ENCODE results near the gene WDR11. TPM values are rescaled to one million over a fixed set of nuclear protein-coding genes. Genes with fewer than 3 reads are reported as not detected.

The WDR11 gene
- total RNA-seq = 10 to 100 TPM; 79.6 to 96.1 TPM
- 44.3 TPM for polyA plus RNA-seq (2013, experiment 1 of 2)
- polyA plus RNA-seq (2013, experiment 2 of 2) = 44.1 TPM
- long read RNA-seq, experiment 1, full-length matches to known transcripts = 10 of 27 reads
- long read RNA-seq, experiment 1, partial matches to known transcripts = 10 of 27 reads
- long read RNA-seq, experiment 1, other reads (novel, unspliced or antisense) = 7 of 27 reads
- long read RNA-seq, experiment 2, full-length matches to known transcripts = 61 of 137 reads
- long read RNA-seq, experiment 2, partial matches to known transcripts = 39 of 137 reads
- long read RNA-seq, experiment 2, other reads (novel, unspliced or antisense) = 37 of 137 reads
- long read RNA-seq, experiment 3, full-length matches to known transcripts = 245 of 343 reads
- long read RNA-seq, experiment 3, partial matches to known transcripts = 40 of 343 reads
- long read RNA-seq, experiment 3, other reads (novel, unspliced or antisense) = 58 of 343 reads
- long read RNA-seq, experiment 4, partial matches to known transcripts = 12 of 13 reads
- long read RNA-seq, experiment 4, other reads (novel, unspliced or antisense) = 0 of 13 reads

- Mint-ChIP-seq H3K27me3 (ENCODE audit: insufficient read depth) (no peaks in the 10 kb centered on the region), H3K4me1 (peaks cover 35% of the 10 kb centered on the region), H3K36me3 (ENCODE audit: low read depth) (peaks cover 34% of the 10 kb centered on the region), H3K9me3 (peaks cover 10% of the 10 kb centered on the region), H3K4me3 (peak within 1 kb of the TSS; percentile 86), H3K27ac (peak within 1 kb of the TSS; percentile 84)
- Histone ChIP-seq H3K36me3 (ENCODE audit: control insufficient read depth, insufficient read depth, low read length) (peaks cover 34% of the 10 kb centered on the region), H3K9ac (ENCODE audit: extremely low read depth, low read length, poor library complexity, severe bottlenecking) (peak within 1 kb of the TSS; percentile 72), H3K9me3 (ENCODE audit: control insufficient read depth, low read length) (peaks cover 22% of the 10 kb centered on the region), H3K4me1 (ENCODE audit: control insufficient read depth, insufficient read depth, low read length) (no peaks in the 10 kb centered on the region), H3K27me3 (ENCODE audit: control insufficient read depth, insufficient read depth, low read length, poor library complexity, severe bottlenecking) (no peaks in the 10 kb centered on the region), H3K27ac (ENCODE audit: low read depth, low read length) (peak within 1 kb of the TSS; percentile 25), H3K4me3 (ENCODE audit: low read length) (peak within 1 kb of the TSS; percentile 95)
- WGBS, 2 experiments (ENCODE audit: insufficient coverage in 1 of 2, insufficient read length in 1 of 2) = 6 to 9% methylated on average over 31 to 43 of the region's 45 CpGs
- DNase-seq = peak; percentile 97
- TF ChIP-seq CTCF (conservative IDR thresholded peaks at IDR 0.05) = peak; percentile 9
Observed at GRCh38 chr10:120850911-120851865, at the start of gene WDR11. Gene WDR11, plus strand, starts transcription at chr10:120851362. Its CDS starts 59 bp downstream, at chr10:120851421.

- H3K27me3 ChIP-seq (ENCODE audit: control insufficient read depth, insufficient read depth, low read length, poor library complexity, severe bottlenecking) = no peaks in the 10 kb centered on the region
- Mint-ChIP-seq H3K27me3 (ENCODE audit: insufficient read depth) (no peaks in the 10 kb centered on the region), H3K27ac (peak overlapping the region; percentile 69), H3K9me3 (peaks cover 8% of the 10 kb centered on the region), H3K36me3 (ENCODE audit: low read depth) (peaks cover 6% of the 10 kb centered on the region), H3K4me3 (no peak overlapping the region), H3K4me1 (peaks cover 52% of the 10 kb centered on the region)
- H3K9ac ChIP-seq (ENCODE audit: extremely low read depth, low read length, poor library complexity, severe bottlenecking) = no peak overlapping the region
- no peak overlapping the region for H3K4me3 ChIP-seq (ENCODE audit: low read length)
- no peaks in the 10 kb centered on the region for H3K36me3 ChIP-seq (ENCODE audit: control insufficient read depth, insufficient read depth, low read length)
- no peak for TF ChIP-seq CTCF (conservative IDR thresholded peaks at IDR 0.05)
- WGBS, 2 experiments (ENCODE audit: insufficient coverage in 1 of 2, insufficient read length in 1 of 2) = 88 to 100% methylated on average over 1 to 3 of the region's 3 CpGs
- H3K4me1 ChIP-seq (ENCODE audit: control insufficient read depth, insufficient read depth, low read length) = peaks cover 28% of the 10 kb centered on the region
- peaks cover under 1% of the 10 kb centered on the region for H3K9me3 ChIP-seq (ENCODE audit: control insufficient read depth, low read length)
- DNase-seq = no peak
- H3K27ac ChIP-seq (ENCODE audit: low read depth, low read length) = no peak overlapping the region
Observed at GRCh38 chr10:120802935-120803334, 48.2 kb upstream of the WDR11 start.

- no peak overlapping the region for H3K27ac ChIP-seq (ENCODE audit: low read depth, low read length)
- H3K27ac Mint-ChIP-seq = no peak overlapping the region
- H3K36me3 Mint-ChIP-seq (ENCODE audit: low read depth) = no peaks in the 10 kb centered on the region
- no peak for TF ChIP-seq CTCF (conservative IDR thresholded peaks at IDR 0.05)
- peaks cover 54% of the 10 kb centered on the region for H3K4me1 Mint-ChIP-seq
- no peak for DNase-seq
- H3K9me3 Mint-ChIP-seq = no peaks in the 10 kb centered on the region
- H3K4me3 Mint-ChIP-seq = no peak overlapping the region
- H3K9ac ChIP-seq (ENCODE audit: extremely low read depth, low read length, poor library complexity, severe bottlenecking) = no peak overlapping the region
- peaks cover 28% of the 10 kb centered on the region for H3K4me1 ChIP-seq (ENCODE audit: control insufficient read depth, insufficient read depth, low read length)
- H3K27me3 ChIP-seq (ENCODE audit: control insufficient read depth, insufficient read depth, low read length, poor library complexity, severe bottlenecking) = no peaks in the 10 kb centered on the region
- no peaks in the 10 kb centered on the region for H3K27me3 Mint-ChIP-seq (ENCODE audit: insufficient read depth)
- WGBS, 2 experiments (ENCODE audit: insufficient coverage in 1 of 2, insufficient read length in 1 of 2) = 93 to 97% methylated on average over 3 to 5 of the region's 5 CpGs
- no peak overlapping the region for H3K4me3 ChIP-seq (ENCODE audit: low read length)
- H3K36me3 ChIP-seq (ENCODE audit: control insufficient read depth, insufficient read depth, low read length) = no peaks in the 10 kb centered on the region
- H3K9me3 ChIP-seq (ENCODE audit: control insufficient read depth, low read length) = no peaks in the 10 kb centered on the region
Observed at GRCh38 chr10:120803972-120804371, 47.2 kb upstream of the WDR11 start.

All from endodermal cell (in vitro differentiated cells).